Activated naive CD4-positive, alpha-beta T cell treated with anti-CD3 and anti-CD28 coated beads for 36 hours (primary cell): ENCODE data around the gene ERV3-1. TPM values are rescaled to one million over a fixed set of nuclear protein-coding genes. Genes with fewer than 3 reads are reported as not detected.
"Not testable (repeated sequence)": the region's sequence is repeated elsewhere in the genome, so short reads cannot be mapped to it uniquely, and the experiment has no call there.

Experiments used
- CTCF ChIA-PET: fragments of 350-600 bp; sonication (Branson Sonifier 250); formaldehyde crosslinking; loops from one replicate; lab custom pipeline; 2021; ENCODE audit warnings: antibody characterized with exemption; lab: Charles Lee
- DNase-seq: peaks from one replicate; pipeline ENCODE4 v3.0.0-alpha.2; 2020
- H3K27ac Mint-ChIP-seq: one replicate; pipeline ENCODE4 v1.8.0; 2021; ENCODE audit warnings: mild to moderate bottlenecking, mixed read lengths
- H3K27me3 Mint-ChIP-seq: one replicate; pipeline ENCODE4 v1.8.0; 2021; ENCODE audit warnings: low read depth, mixed read lengths
- H3K36me3 Mint-ChIP-seq: one replicate; pipeline ENCODE4 v1.8.0; 2021; ENCODE audit warnings: low read depth, mixed read lengths
- H3K4me1 Mint-ChIP-seq: one replicate; pipeline ENCODE4 v1.8.0; 2021; ENCODE audit warnings: low read depth, mixed read lengths
- H3K4me3 Mint-ChIP-seq: one replicate; pipeline ENCODE4 v1.8.0; 2021; ENCODE audit warnings: mild to moderate bottlenecking, moderate library complexity, mixed read lengths
- H3K9me3 Mint-ChIP-seq: one replicate; pipeline ENCODE4 v1.8.0; 2021; ENCODE audit warnings: mixed read lengths
- intact Hi-C: fragments of 100-400 bp; cut with micrococcal nuclease; formaldehyde crosslinking; loops from one replicate; pipeline ENCODE4 v1.15.1; 2023
- total RNA-seq, 2 experiments: library from RNA; stranded (reverse); gene quantifications; one replicate each; pipeline ENCODE4 v1.2.3, GENCODE V29; 2021

Gene ERV3-1
- total RNA-seq, 2 experiments from 2014 or later = 8.9 to 10.6 TPM

DNA sequence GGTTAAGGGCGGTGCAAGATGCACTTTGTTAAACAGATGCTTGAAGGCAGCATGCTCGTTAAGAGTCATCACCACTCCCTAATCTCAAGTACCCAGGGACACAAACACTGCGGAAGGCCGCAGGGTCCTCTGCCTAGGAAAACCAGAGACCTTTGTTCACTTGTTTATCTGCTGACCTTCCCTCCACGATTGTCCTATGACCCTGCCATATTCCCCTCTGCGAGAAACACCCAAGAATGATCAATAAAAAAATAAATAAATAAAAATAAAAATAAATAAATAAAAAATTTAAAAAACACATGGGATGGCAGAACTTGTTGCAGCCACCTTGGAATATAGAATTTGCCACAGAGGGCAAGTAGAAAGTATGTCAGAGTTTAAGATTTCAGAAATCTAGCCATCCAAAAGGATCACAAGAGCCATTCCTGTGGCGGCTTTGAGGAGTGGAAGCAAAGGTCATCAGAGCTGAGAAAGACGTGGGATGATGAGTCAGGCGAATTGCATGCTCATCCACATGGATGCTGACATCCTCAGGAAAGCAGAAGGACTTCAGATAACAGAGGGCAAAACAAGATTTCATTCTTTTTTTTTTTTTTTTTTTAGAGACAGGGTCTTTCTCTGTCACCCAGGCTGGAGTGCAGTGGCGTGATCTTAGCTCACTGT, 27.8 kb upstream of the ERV3-1 start:
- H3K36me3 Mint-ChIP-seq, CTCF ChIA-PET, H3K9me3 Mint-ChIP-seq, DNase-seq, H3K4me3 Mint-ChIP-seq, H3K27me3 Mint-ChIP-seq, H3K4me1 Mint-ChIP-seq, H3K27ac Mint-ChIP-seq, intact Hi-C loops: not testable (repeated sequence)

- intact Hi-C loops, H3K27me3 Mint-ChIP-seq, CTCF ChIA-PET, H3K4me1 Mint-ChIP-seq, H3K36me3 Mint-ChIP-seq, H3K27ac Mint-ChIP-seq, H3K4me3 Mint-ChIP-seq, H3K9me3 Mint-ChIP-seq, DNase-seq: not testable (repeated sequence)
Observed at GRCh38 chr7:65033391-65033790, 26.9 kb upstream of the ERV3-1 start.

DNA sequence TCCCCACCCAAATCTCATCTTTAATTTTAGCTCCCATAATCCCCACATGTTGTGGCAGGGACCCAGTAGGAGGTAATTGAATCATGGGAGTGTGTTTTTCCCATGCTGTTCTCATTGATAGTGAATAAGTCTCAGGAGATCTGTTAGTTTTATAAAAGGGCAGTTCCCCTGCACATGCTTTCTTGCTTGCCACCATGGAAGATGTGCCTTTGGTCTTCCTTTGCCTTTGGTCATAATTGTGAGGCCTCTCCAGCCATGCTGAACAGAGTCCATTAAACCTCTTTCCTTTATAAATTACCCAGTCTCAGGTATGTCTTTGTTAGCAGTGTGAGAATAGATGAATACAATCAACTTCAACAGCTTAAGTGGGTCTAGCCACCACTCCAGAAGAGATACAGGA, 18.5 kb upstream of the ERV3-1 start:
- CTCF ChIA-PET, H3K9me3 Mint-ChIP-seq, H3K27me3 Mint-ChIP-seq, H3K4me1 Mint-ChIP-seq, DNase-seq, intact Hi-C loops, H3K27ac Mint-ChIP-seq, H3K4me3 Mint-ChIP-seq, H3K36me3 Mint-ChIP-seq: not testable (repeated sequence)

DNA sequence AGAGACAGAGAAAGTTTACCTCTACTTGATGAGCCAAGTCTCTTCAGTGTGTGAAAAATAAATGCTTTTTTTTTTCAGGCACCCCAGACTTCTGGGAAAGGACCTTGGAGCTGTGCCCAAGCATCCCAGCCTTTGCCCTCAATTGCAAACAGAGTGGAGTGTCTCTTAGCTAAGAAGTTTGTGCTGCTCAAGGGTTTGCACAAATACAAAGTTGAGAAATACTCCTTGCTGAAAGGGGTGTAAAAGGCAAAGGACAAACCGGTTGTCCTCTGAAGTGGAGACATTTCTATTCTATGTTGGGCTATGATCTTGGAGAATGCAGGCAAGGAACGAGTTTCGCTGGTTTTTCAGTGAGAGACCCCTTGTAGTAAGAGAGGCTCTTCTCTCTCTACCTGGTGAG, 14.5 kb upstream of the ERV3-1 start:
- intact Hi-C loops, CTCF ChIA-PET, H3K27me3 Mint-ChIP-seq, H3K4me3 Mint-ChIP-seq, H3K27ac Mint-ChIP-seq, H3K9me3 Mint-ChIP-seq, H3K36me3 Mint-ChIP-seq, DNase-seq, H3K4me1 Mint-ChIP-seq: not testable (repeated sequence)

- H3K9me3 Mint-ChIP-seq, DNase-seq, intact Hi-C loops, CTCF ChIA-PET, H3K4me3 Mint-ChIP-seq, H3K27ac Mint-ChIP-seq, H3K27me3 Mint-ChIP-seq, H3K36me3 Mint-ChIP-seq: not testable (repeated sequence)
- H3K4me1 Mint-ChIP-seq = peaks cover 14% of the 10 kb centered on the region
Observed at GRCh38 chr7:65009881-65010280, 3.4 kb upstream of the ERV3-1 start.

- H3K27me3 Mint-ChIP-seq, intact Hi-C loops, DNase-seq, CTCF ChIA-PET, H3K9me3 Mint-ChIP-seq, H3K27ac Mint-ChIP-seq, H3K4me3 Mint-ChIP-seq: not testable (repeated sequence)
- Mint-ChIP-seq H3K36me3 (peaks cover 11% of the 10 kb centered on the region), H3K4me1 (peaks cover 19% of the 10 kb centered on the region)
Observed at GRCh38 chr7:65009394-65009793, 2.9 kb upstream of the ERV3-1 start.

DNA sequence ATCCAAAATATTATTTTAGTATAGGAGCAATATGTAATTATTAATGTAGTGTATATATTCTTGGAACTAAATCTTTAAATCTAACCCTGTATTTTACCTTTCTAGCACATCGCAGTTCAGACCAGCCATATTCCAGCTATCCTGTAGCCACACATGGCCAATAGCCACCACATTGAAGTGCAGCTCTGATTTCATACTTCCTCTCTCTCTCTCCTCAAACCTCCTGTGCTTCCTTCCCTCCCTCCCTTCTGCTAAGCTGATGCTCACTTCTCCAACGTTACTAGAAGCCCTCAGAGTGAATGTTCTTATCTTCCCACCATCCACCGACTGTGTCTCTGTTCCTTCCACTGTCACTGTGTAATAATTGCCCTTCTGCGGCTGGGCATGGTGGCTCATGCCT, 549 bp upstream of the ERV3-1 start:
- Mint-ChIP-seq H3K4me1 (peaks cover 28% of the 10 kb centered on the region), H3K36me3 (peaks cover 33% of the 10 kb centered on the region), H3K27ac (peak overlapping the region; percentile 85), H3K4me3 (peak overlapping the region; percentile 93)
- H3K9me3 Mint-ChIP-seq, CTCF ChIA-PET, H3K27me3 Mint-ChIP-seq, DNase-seq: not testable (repeated sequence)
- intact Hi-C loops = loop anchor here (2.0 kb wide), 2 partner anchors 104 to 694 kb away; partner anchors contain the start of genes ZNF273 and ZNF736

DNA sequence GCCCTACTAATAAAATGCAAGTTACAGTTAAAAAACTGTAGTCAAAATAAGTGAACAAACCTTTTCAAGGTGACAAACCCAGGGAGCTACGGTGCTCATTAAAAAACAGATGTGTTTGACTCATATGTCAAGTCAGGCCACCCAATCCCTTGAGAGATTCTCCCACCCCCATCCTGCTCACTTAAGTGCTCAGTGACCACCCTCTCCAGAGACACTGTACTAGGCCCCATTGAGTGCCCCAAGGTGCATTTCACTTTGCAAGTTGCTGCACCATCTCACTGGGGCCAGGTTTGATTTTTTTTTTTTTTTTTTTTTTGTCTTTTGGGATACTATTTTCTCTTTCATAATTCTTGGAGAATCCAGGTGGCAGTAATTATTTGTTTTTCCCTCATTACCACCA, 1.9 kb downstream of the ERV3-1 start:
- Mint-ChIP-seq H3K27ac (no peak overlapping the region), H3K27me3 (no peaks in the 10 kb centered on the region), H3K4me1 (peaks cover 28% of the 10 kb centered on the region), H3K36me3 (peaks cover 55% of the 10 kb centered on the region), H3K4me3 (no peak overlapping the region), H3K9me3 (peaks cover 26% of the 10 kb centered on the region)
- no peak for DNase-seq
- CTCF ChIA-PET = interaction anchor here (0.6 kb wide), 1 partner anchor 319 kb away, joined by 3 read pairs; no protein-coding TSS in a partner anchor
- intact Hi-C loops = no loop called here

DNA sequence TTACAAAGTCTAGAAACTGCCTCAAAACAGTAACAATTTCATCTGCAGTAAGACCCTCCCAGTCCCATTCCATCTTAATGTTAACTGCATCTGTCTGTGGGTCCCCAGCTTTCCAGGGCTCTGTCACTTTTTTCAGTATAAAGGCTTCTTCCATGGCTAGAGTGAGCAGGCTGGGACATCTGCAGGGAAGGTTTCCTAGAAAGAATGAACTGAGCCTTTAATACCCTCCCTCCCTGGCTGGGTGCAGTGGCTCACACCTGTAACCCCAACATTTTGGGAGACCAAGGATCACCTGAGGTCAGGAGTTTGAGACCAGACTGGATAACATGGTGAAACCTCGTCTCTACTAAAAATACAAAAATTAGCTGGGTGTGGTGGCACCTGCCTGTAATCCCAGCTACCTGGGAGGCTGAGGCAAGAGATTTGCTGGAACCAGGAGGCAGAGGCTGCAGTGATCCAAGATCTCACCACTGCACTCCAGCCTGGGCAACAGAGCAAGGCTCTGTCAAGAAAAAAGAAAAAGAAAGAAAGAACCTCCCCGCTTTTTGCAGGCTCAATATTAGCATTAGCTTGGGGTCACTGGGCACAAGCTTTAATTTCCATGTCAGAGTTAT, 3.4 kb downstream of the ERV3-1 start:
- H3K4me1 Mint-ChIP-seq = peaks cover 28% of the 10 kb centered on the region
- H3K36me3 Mint-ChIP-seq = peaks cover 70% of the 10 kb centered on the region
- peaks cover 39% of the 10 kb centered on the region for H3K9me3 Mint-ChIP-seq
- intact Hi-C loops = no loop called here
- no peaks in the 10 kb centered on the region for H3K27me3 Mint-ChIP-seq
- CTCF ChIA-PET = interaction anchor here (0.6 kb wide), 1 partner anchor 434 kb away, joined by 3 read pairs; no protein-coding TSS in a partner anchor
- no peak overlapping the region for H3K27ac Mint-ChIP-seq
- H3K4me3 Mint-ChIP-seq = no peak overlapping the region
- no peak for DNase-seq

DNA sequence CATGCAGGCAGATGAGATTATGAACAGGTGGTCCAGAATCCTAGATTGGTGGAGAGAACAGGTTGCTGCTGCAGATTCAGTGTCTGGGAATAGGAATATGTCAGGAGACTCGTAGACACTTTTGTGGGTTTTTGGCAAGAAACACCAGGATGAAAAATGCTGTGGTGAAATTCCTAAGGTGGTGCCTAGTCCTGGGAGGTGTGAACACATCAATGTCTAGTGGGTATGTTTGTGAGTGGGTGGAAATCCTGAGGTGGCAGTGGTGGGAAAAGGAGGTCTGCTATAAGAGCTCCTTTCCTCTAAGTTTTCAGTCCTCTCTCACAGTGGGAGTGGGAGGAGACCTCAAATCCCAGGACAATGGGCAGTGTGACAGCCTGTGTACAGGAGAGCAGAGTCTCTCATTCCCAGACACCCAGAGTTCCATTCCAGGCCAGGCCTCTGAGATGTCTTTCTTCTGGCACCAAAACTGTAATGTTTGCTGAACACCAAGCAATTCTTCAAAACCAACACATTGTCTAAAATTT, 5.1 kb downstream of the ERV3-1 start:
- Mint-ChIP-seq H3K4me1 (peaks cover 23% of the 10 kb centered on the region), H3K27me3 (no peaks in the 10 kb centered on the region), H3K36me3 (peaks cover 73% of the 10 kb centered on the region), H3K4me3 (no peak overlapping the region), H3K9me3 (peaks cover 54% of the 10 kb centered on the region), H3K27ac (no peak overlapping the region)
- no peak for DNase-seq
- CTCF ChIA-PET = no interaction called here
- intact Hi-C loops = no loop called here

GRCh38 chr7:64999165-65000004, 7.1 kb downstream of the ERV3-1 start:
- Mint-ChIP-seq H3K36me3 (peaks cover 66% of the 10 kb centered on the region), H3K4me3 (no peak overlapping the region), H3K27me3 (no peaks in the 10 kb centered on the region), H3K4me1 (peaks cover 9% of the 10 kb centered on the region), H3K9me3 (peaks cover 64% of the 10 kb centered on the region), H3K27ac (no peak overlapping the region)
- CTCF ChIA-PET = no interaction called here
- intact Hi-C loops = no loop called here
- DNase-seq = no peak

GRCh38 chr7:64998865-64999164, 7.7 kb downstream of the ERV3-1 start:
- H3K4me3 Mint-ChIP-seq = no peak overlapping the region
- peaks cover 67% of the 10 kb centered on the region for H3K9me3 Mint-ChIP-seq
- no peak overlapping the region for H3K27ac Mint-ChIP-seq
- CTCF ChIA-PET = no interaction called here
- intact Hi-C loops = no loop called here
- H3K27me3 Mint-ChIP-seq = no peaks in the 10 kb centered on the region
- no peak for DNase-seq
- H3K36me3 Mint-ChIP-seq = peaks cover 61% of the 10 kb centered on the region
- H3K4me1 Mint-ChIP-seq = peaks cover 5% of the 10 kb centered on the region
